Testis (tissue), 2 donors: ENCODE measurements around the gene CDSN.

Source experiments
- CTCF ChIP-seq, 3 experiments: fragments of 450-650 bp in 2 of 3; fragments of 200-600 bp in 1 of 3; sonication (generic) in 1 of 3; IDR thresholded peaks; one replicate each; pipeline ENCODE4 v1.5.1; 2016 to 2019; ENCODE audit warnings: antibody characterized with exemption in 3 of 3, mild to moderate bottlenecking in 2 of 3, moderate library complexity in 1 of 3
- POLR2A ChIP-seq: fragments of 450-650 bp; IDR thresholded peaks from one replicate; pipeline ENCODE4 v1.6.1; 2017; ENCODE audit warnings: antibody characterized with exemption, mild to moderate bottlenecking, moderate library complexity

GRCh38 chr6:31125162-31125561 is 4.9 kb upstream of the CDSN start:
- TF ChIP-seq CTCF (IDR thresholded peaks at IDR 0.05) (no peak), POLR2A (no peak)
